Erythroblast (primary cell): ENCODE results near the gene PM20D2.

ENCODE experiments used
- GATA1 ChIP-seq: IDR thresholded peaks from 2 replicates; pipeline ENCODE4 v1.6.1; 2011; ENCODE audit warnings: low read depth, mild to moderate bottlenecking, control low read depth, low read length, moderate library complexity
- POLR2A ChIP-seq: IDR thresholded peaks from 2 replicates; pipeline ENCODE4 v1.6.1; 2011; ENCODE audit warnings: mild to moderate bottlenecking, low read length

DNA sequence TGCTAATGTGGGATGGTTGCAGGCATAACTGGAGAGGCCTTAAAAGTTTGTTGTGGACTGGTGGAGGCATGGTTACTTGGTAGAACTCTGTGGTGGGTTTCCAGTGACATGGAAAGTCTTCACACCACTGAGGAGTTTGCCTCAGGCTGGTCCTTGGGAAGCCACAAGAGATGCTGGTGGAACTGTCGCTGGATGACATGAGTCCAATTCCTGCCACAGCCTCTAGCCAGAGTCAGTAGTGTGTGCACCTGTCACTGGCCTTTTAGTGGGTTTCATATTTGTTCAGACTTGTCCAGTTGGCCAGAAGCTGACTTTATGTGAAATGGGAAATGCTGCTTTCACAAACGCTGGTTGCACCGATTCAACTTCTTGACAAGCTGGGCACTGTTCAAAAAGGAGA lies 14.3 kb upstream of the PM20D2 start:
- TF ChIP-seq POLR2A = no peak
- TF ChIP-seq GATA1 = no peak
